Measurements from ENCODE around the gene EEF1G.
A peak's percentile ranks its signal among the peaks of the same experiment; 100 is the strongest.
"Not testable (repeated sequence)": the region's sequence is repeated elsewhere in the genome, so short reads cannot be mapped to it uniquely, and the experiment has no call there.

Gene EEF1G, protein sequence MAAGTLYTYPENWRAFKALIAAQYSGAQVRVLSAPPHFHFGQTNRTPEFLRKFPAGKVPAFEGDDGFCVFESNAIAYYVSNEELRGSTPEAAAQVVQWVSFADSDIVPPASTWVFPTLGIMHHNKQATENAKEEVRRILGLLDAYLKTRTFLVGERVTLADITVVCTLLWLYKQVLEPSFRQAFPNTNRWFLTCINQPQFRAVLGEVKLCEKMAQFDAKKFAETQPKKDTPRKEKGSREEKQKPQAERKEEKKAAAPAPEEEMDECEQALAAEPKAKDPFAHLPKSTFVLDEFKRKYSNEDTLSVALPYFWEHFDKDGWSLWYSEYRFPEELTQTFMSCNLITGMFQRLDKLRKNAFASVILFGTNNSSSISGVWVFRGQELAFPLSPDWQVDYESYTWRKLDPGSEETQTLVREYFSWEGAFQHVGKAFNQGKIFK

DNA sequence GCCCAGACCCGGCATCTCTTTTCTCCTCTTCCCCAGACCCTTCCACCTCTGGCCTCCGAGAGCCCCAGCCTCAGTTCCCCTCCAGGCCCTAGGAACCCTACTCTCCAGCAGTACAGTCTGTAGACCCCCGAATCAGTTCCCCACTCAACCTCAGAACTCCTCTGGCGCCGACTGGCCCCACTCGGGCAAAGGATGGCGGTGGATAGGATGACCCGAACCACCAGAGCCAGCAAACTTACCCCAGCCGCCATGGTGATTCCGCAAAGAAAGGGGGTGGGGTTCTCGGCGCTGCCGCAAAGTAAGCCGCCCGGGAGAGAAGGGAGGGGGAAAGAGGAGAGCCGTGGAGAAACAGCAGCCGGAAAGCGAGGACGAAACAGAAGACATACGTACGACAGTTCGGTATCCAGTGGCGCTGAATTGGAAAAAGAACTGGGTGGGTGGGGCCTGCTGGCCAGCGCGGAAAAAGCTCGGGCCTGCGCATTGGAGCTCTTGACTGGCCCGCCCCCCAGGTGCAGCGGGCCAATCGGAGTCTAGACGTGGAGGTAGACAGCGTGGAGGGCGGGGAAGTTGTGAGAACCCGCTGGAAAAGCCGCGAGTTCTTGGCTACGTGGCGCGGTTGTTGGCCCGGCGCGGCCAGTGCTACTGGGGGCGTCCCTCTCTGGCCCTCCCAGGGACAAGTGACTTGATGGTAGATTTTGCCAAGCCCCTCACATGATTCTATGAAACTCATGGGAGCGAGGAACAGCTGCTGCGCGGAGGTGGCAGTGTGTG lies at the start of gene EEF1G:
Gene EEF1G, minus strand, starts transcription at position 300 of the 771 bp plus-strand sequence. Its CDS starts 49 bp downstream, at position 251.
- DNase-seq = peak; percentile 99

DNA sequence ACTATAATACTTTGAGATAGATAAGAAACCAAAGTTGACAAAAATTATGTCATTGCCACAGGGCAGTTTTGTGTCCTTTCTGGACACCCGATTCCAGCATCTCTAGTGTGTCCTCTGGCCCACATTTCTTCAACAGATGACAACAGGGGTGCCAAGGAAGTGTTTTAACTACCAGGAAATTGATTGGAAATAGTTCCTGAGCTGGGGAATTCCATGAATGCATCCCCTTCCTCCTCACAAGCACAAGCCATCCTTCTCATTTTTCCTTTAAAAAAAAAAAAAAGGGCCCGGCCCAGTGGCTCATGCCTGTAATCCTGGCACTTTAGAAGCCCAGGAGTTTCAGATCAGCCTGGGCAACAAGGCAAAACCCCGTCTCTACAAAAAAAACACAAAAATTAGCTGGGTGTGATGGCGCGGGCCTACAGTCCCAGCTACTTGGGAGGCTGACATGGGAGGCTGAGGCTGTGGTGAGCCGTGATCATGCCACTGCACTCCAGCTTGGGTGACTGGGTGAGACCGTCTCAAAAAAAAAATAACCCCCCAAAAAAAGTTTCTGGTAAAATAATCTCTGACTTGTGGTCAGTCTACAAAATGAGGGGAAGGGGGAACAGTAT lies 48.9 kb upstream of the EEF1G start:
- DNase-seq = no peak

DNA sequence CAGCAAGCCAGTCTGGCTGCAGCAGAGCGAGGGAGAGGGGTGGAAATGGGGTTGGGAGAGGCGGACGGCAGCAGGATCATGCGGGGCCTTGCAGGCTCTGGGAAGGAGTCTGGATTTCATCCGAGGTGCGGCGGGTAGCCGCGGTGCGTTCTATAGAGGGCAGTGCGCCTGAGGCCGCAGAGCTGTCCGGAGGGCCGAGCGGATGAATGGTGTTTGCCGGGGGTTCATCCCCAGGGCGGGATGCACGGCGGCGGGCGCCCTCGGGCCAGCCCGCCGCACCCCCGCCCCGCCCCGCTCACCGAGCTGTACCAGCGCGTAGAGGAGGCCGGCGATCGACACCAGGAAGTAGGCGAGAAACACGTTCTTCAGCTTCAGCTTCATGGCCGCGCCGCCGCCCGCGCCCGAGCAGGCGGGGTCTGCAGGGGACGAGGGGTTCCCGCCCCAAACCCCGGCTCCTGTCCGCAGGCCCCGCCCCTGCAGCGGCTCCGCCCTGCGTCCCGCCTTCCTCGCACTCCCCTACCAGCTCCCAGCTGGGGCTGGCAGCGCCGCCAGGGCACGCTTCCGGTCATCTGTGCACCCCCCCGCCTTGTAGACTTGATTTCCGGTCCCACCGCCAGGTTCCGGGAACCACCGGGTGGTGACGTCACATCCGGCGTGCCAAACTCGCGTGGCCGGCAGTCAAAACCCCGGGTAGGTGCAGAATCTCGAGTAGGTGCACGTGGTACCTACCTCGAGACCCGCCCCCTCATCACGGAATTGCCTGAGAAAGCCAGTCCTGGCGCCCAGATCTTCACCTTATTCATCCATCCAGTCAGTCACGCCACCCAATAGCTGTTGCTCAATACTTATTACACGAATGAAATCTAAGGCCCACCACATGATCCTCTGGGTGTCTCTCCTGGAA lies 48.1 kb upstream of the EEF1G start, which contains the start of gene B3GAT3:
Gene B3GAT3, minus strand, starts transcription at position 420 of the 904 bp plus-strand sequence. Its CDS starts 39 bp downstream, at position 381.
- DNase-seq = peak; percentile 98

DNA sequence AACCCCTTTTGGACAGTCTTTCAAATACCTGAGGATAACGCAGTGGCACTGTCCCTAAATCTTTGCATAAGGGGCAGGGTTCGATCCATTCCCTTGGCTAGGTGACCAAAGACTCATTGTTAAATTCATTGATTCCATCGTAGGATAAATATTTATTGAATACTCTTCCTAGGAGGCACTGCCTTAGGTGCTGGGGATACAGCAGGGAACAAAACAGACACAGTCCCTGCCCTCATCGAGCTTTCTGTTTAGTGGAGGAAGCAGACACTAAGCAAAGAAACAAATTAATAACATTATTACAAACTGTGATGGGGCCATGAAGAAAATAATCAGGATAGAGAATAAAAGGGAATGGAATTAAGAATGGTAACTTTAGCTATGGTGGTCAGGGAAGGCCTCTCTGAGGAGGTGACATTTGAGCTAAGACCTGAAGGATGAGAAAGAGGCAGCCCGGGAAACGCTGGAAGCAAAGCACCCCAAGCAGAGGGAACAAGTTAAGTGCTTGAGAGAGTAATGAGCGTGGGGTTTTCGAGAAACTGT lies 47.4 kb upstream of the EEF1G start:
- no peak for DNase-seq

DNA sequence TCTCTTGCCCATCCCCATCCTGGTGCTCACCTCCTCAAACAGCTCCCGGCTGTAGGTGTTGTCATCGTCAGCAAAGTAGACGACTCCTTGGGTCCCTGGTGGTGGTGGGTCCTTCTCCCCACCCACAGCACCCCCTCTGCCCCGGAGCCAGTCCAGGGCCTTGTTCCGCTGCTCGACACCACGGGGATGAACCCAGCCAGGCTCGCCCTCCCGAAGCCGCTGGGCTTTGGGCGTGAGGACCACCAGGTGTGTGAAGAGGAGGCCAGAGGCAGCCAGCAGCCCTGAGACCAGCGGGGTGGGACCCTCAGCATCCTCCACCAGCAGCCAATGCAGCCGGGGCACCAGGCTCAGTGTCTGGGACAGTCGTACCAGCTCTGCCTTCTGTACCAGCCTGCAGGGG lies 43.3 kb upstream of the EEF1G start:
- DNase-seq = not testable (repeated sequence)

DNA sequence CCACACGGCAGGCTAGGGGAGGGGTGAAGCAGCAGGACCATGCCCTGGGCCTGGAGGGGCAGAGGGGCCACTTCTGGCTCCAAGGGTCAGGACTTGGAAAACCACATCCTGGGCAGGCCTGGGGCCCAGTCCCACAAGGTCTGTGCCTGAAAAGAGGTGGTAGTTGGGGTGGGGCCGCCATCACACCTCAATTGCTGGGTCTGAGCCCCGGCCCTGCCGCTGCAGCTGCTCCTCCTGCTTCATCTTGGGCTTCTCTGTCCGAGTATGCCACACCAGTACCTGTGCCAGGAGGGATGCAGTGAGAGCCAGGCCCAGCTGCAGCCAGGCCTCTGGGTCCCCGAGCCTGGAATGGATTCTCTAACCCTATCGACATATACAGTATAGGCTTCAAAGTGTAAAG lies 41.8 kb upstream of the EEF1G start:
- no peak for DNase-seq

DNA sequence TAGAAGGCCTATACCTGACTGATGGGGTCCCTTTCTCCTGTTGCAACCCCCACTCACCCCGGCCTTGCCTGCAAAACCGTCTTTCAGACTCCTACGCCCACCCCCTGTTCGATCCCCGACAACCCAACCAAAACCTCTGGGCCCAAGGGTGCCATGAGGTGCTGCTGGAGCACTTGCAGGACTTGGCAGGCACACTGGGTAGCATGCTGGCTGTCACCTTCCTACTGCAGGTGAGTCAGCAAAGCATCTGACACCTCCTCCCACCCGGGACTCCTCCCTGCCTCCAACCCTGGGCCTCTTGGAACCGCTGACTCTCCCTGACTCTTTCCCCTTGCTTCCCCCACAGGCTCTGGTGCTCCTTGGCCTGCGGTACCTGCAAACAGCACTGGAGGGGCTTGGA lies 40.6 kb upstream of the EEF1G start:
- no peak for DNase-seq

DNA sequence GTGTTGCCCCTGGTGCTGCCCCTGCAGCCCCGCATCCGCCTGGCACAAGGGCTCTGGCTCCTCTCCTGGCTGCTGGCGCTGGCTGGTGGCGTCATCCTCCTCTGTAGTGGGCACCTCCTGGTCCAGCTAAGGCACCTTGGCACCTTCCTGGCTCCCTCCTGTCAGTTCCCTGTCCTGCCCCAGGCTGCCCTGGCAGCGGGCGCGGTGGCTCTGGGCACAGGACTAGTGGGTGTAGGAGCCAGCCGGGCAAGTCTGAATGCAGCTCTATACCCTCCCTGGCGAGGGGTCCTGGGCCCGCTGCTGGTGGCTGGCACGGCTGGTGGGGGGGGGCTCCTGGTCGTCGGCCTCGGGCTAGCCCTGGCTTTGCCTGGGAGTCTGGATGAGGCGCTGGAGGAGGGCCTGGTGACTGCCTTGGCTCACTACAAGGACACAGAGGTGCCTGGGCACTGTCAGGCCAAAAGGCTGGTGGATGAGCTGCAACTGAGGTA lies 39.6 kb upstream of the EEF1G start:
- DNase-seq = no peak

DNA sequence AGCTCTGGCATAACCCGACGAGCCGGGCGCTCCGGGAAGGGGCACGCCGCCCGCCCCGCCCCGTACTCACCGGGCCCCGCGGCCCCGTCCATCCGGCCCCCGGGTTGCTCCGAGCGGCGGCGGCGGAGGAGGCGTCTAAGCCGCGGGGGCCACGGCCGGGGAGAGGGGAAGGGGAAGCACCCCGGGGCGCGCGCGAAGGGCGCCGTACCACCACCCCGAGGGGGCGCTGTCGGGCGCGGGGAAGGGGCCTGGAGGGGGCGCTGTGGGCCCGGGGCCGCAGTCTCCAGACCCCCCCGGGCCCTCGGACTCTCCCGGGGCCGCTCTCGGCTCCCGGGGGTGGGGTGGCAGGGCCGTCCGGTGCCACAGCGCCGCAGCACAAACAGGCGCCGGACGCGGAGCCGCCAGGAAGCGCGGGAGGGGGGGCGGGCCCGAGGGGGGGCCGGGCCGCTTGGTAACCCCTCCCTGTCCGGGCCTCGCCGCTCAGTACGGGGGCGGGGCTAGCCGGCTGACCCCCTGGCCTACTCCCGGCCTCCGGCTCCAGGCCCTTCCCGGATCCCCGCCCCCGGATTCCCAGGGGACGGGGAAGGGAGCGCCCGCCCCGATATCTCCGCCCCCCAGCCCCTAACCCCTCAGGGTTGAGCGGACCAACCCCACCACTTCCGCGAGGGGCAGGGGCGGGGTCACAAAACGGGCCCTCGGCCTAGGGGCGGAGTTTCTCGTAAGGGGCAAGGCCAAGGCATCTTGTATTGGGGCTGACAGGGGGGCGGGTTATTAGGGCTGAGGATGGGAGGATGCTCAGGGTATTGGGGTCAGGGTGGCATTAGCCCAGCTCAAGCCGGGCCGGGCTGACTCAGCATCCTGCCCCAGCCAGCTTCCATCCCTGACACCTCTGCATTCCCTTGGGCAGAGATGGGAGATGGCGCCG lies 38.9 kb upstream of the EEF1G start, which contains the start of the genes EML3 and ROM1:
Gene EML3, minus strand, starts transcription at position 410 of the 925 bp plus-strand sequence. Its CDS starts 318 bp downstream, at position 92.
Gene ROM1, plus strand, starts transcription at position 892 of the 925 bp plus-strand sequence. Its CDS starts 25 bp downstream, at position 917.
- DNase-seq = peak; percentile 46

DNA sequence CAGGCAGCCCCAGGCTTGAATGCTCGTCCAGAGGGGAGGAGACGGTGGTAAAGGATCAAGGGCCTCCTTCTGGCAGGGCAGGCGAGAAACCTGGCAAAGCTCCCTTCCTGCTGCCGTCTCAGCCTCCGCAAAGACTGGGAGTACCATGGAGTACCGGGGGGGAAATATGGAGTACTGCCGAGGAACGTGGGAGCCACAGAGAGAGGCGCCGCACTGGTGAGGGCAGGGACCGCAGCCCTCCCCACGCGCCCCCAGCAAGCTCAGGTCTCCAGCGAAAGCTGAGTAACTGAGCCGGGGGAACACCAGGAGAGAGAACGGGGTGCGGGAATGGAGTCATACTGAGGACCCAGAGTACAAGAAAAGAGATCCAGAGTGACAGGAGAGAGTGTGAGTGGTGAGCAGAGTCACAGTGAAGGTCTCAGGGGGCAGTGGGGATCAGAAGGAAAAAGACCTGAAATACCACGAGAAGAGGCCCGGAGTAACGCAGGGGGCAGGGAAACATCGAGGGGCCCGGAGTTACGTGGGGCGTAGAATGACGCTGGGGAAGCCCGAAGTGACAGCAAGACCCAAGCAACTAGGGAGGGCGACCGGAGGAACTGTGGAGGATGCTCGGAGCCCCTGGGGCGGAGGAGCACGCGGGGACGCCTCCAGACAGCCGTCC lies 38.1 kb upstream of the EEF1G start:
- peak; percentile 36 for DNase-seq

DNA sequence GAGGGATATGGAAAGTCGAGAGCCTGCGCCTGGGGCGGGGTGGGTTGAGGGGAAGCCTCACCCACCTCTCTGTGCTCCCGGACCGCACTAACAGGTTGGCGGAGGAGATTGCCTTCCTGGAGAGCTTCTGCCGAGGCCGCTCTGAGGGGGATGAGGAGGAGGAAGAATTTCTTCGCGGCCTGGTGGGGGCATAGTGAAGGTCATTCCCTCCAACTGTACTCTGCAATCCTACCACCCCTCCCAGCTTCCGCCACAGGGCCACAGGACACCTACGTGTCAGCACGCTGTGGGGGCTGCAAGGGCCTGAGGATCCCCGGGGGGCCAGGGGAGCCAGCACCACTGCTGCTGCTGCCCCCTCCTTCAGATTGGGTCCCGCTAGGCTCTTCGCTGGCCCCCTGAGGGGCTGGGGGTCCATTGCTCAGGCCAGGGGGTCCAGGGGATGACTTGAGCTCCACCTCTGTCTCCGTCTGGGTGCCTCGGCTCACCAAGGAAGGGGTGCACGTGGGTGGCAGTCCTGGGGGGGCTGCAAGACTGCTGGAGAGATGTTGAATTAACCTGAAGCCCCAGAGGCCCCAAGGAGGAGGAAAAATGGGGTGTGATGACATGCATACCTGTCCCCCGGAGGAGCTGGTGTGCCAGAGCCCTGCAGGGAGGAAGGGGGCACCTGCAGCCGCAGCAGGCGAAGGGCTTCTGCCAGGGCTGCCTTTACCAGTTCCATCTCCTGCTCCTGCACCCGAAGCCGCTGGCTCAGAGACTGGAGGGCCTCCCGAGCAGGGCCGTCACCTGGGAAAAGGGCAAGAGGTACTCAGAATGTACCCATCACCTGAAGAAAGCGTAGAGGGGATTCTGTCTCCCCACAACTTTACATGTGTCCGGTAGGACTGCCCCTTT lies 37.4 kb upstream of the EEF1G start:
- no peak for DNase-seq

DNA sequence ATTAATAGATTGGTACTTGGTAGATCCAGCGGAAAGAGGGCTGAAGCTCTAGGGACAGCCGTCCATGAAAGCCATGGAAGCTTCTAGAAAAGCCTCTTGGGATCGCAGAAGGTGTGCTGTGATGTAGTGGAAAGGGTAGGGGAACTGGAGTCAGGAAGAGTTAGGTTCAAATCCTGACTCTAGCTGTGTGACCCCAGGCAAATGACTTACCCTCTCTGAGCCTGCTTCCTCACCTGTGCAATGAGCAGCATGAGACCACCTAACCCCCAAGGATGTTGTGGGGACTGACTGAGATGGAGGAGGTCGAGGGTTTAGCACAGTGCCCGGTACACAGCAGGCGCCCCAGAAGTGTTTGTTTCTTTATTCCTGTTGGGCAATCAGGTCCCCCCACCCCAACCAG lies 36.7 kb upstream of the EEF1G start:
- DNase-seq = no peak

DNA sequence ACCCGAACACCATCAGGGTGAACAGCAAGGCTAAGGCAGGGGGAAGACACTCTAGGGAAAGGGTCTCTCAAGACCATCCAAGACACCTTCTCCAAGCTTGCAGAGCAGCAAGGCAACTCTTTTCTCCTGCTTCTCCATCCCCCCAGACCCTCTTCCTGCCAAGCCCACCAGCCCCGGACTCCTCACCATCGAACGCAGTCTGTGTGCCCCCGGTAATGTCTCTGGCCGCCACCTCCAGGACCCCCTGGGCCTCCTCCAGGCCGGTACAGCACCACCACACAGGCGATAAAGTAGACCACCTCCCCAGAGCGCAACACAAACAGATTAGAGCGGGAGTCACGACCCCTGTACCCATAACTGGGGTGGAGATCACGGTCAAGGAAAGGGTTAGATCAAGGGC lies 35.1 kb upstream of the EEF1G start:
- DNase-seq = no peak

DNA sequence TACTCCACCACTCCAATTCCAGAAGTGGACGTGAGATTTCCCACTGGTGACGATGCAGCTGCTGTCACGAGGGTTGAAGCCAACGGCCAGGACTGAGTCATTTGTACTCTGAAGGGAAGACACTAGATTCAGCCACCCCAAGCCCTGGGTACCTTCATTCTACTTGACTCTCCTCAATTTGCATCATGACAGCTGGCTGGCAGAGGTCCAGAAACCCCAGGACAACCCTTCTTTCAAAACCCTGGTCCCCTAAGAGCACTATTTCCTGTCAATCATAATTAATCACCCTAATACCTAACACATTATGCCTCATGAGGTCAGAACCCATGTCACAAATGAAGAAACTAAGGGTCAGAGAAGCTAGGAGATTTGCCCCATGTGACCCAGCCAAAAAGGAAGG lies 34.0 kb upstream of the EEF1G start:
- no peak for DNase-seq

DNA sequence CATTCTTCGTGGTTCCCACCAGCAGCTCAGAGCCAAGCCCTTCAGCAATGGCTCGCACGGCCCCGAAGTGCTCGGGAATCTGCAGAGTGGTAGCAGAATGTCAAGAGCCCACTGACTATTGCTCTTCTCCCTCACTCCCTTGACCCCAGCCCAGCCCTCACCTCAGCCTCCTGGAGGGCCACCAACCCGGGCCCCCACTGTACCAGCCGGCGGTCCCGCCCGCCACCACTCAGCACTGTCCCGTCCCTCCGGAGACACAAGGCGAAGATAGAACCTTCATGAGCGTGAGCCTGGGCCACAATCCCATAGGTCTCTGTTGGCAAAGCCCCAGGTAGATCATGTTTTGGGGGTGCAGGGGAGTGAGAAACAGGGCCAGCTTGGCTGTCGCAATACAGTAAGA lies 32.2 kb upstream of the EEF1G start:
- DNase-seq = no peak

DNA sequence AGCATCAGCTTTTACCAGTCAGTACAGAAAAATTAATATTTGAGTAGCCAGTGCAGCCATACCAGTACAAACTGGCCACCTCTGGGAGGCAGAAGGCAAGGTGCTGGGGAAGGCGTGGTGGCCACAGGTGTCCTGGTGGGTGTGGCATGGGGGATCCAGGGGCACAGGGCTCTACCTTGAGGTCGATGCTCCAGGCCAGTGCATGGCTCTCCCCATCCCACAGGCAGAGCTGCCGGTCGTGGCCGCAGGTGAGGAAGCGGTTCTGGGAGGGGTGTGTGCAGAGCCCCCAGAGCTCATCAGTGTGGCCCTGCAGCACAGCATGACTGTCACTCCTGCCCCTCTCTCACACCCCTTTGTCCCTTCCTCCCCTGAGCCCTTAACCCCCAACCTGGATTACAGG lies 31.8 kb upstream of the EEF1G start:
- DNase-seq = no peak

DNA sequence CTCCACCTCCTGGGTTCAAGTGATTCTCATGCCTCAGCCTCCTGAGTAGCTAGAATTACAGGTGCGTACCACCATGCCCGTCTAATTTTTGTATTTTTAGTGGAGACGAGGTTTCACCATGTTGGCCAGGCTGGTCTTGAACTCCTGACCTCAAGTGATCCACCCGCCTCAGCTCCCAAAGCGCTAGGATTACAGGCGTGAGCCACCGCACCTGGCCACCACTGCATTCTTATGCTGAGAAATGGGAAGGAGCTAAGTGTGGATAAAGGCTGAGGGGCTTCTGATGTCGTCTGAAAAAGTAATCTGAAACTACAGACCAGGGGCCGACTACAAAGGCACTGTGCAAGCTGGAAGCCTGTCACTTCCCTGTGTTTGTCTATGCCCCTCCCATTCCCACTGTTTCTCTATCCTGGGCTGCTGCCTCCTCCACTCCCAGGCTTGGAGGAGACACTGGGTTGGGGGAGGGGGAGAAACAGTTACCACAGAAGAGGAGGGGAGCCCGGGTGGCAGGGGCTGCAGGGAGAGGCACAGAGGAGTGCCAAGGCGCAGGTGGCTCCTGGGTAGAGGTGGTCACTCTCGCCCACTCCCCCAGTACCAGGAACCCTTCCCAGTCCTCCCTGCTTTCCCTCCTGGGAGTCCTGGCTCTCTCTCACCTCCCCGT lies 30.9 kb upstream of the EEF1G start:
- peak; percentile 20 for DNase-seq

DNA sequence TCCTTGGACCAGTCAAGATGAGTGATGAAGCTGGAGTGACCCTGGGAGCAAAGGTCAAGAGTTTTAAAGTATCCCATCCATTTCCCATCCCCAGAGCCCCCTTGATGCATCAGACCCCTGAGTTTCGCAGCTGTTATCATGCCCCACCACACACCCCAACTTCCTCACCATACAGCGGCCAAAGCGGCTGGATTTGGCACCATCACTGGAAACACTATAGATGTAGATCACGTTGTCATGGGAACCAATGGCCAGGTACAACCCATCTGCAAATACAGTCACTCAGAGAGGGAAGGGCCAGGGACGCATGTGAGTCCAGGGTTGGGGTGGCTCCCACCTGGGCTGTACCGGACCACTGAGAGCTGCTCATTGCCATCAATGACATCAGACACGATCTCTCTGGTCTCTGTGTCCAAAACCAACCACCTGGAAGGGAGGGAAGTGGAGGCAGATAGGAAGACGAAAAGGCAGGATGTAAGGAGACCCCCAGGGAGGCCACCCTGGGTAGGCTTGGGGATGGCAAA lies 30.1 kb upstream of the EEF1G start:
- no peak for DNase-seq

Data from NCI-H526 treated with DMSO at 0.1 percent for 48 hours (cell line).